HG03095 (cell line): Measurements from ENCODE around the gene KIAA1586.
"Not testable (repeated sequence)": the region's sequence is repeated elsewhere in the genome, so short reads cannot be mapped to it uniquely, and the experiment has no call there.

Experiments used
- ATAC-seq: cut with Tn5 transposase; IDR thresholded peaks from one replicate; pipeline ENCODE4 v1.9.1; 2021; ENCODE audit warnings: moderate library complexity; ENCODE audit not compliant: unreplicated experiment

KIAA1586 gene

GRCh38 chr6:57044568-57044967 lies 1.9 kb upstream of the KIAA1586 start:
- no peak for ATAC-seq

GRCh38 chr6:57047257-57047585 lies 728 bp downstream of the KIAA1586 start:
- ATAC-seq = peak; percentile 8

DNA sequence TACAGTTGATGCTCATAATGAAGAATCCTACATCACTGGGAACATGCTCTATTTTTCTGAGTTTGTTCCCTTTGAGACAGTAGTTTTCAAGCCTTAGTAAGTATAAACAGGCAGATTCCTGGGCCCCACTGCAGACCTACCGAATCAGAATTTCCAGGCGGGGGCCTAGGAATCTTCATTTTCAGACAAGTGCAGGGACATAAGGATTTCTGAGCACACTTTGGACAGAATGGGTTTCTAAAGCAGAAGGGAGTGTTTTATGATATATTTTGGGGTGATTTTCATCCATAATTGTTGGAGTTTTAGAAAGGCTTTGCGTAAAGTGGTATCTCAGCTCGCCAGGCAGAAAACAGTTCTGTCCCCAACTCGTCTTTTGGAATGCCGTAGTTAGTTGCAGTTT lies 1.4 kb downstream of the KIAA1586 start:
- not testable (repeated sequence) for ATAC-seq

DNA sequence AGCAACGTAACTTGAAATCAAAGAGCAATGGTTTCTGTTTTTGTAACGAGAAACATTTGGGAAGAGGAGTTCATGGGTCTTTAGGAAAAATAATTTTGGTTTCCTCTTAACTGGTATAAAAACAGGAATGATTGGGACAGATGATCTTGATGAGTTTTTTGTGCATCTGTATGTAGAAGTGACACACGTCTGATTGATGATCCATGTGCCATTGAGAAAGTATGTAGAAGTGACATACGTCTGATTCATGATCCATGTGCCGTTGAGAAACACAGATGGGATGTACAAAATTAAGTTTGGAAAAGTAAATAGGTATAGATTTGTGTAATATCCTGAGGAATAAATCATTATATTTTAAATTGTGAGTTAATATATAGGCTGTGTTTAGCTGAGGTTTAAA lies 2.1 kb downstream of the KIAA1586 start:
- ATAC-seq = no peak

GRCh38 chr6:57063847-57064246 lies 17.4 kb downstream of the KIAA1586 start:
- no peak for ATAC-seq

- no peak for ATAC-seq
These were observed 18.3 kb downstream of the KIAA1586 start for GRCh38 chr6:57064809-57065208.

DNA sequence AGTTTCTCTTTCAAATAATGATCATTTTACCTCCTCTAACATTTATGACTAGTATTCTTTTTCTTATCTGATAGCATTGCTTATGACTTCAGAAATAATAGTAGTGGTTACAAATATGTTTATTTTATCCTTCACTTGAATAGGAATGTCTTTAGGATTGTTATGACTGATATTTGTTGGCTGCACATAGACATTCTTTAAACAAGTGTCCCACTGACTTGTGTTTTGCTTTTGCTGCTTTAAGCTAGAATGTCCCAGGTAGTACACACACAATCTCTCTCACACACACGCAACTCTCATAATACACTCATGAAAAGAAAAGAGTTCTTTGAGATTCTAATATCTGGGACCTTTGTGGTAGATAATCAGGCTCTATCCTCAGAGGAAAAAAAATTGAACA lies 21.6 kb downstream of the KIAA1586 start:
- no peak for ATAC-seq

DNA sequence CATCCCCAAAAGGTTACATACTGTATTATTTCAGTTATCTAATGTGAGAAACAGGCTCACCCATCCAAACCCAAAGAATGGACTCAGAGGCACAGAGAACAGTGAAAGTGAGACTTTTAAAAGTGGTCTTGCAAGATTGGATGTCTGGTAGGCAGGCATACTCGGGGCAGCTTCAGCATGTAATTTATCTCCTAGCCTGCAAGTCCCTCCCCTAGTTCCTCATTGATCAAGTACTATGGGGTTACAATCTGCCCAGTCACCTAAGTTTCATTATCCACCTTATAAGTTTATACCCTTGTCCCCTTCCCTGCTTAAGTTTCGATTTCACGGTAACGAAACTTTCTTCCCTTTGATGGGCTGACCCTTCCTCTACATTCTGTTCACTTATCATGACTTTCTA lies 22.7 kb downstream of the KIAA1586 start:
- ATAC-seq = no peak

DNA sequence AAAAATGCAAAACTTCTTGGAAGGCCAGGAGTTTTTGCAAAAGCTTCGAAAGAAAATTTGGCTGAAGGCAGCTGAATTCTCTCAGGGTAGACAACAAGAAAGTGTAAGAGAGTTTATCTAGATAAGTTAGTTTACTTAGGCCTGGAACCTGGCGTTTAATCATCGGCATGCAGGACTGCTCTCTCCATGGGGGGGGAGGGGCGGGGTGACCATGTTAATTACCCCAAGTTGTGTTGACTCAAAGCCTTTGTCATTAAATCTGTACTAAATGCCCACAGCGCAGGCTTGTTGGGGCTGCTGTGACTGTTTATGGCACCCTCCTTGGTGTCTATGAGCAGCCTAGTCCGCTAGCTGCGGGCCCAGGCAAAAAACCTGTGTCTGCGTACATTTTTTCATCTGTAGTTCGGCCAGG lies 23.4 kb downstream of the KIAA1586 start:
- ATAC-seq = no peak

DNA sequence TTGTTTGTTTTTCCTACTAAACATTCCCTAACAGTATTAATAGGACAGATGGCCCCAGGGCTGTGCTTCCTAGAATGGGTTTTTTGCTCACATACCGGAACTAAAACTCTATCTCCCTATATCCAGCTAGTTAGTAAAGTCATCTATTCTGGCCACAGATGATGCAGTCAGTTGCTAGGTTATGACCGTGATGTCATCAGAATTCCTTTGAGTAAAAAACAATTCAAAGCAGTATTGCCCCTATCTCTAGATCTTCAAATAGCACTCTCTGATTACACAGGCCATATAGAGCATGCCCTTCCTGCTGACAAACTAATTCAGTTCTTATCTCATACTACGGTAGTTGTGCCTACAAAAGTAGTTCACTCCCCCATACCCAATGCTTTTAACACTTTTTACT lies 25.6 kb downstream of the KIAA1586 start:
- ATAC-seq = no peak

DNA sequence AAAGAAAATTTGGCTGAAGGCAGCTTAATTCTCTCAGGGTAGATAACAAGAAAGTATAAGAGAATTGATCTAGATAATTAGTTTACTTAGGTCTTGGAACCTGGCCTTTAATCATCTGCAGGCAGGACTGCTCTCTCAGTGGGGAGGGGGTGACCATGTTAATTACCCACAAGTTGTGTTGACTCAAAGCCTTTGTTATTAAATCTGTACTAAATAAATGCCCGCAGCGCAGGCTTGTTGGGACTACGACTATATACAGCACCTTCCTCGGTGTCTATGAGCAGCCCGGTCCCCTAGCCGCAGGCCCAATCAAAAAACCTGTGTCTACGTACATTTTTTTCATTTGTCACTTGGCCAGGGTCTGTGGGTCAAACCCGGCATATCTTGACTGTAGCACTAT lies 27.9 kb downstream of the KIAA1586 start:
- no peak for ATAC-seq

DNA sequence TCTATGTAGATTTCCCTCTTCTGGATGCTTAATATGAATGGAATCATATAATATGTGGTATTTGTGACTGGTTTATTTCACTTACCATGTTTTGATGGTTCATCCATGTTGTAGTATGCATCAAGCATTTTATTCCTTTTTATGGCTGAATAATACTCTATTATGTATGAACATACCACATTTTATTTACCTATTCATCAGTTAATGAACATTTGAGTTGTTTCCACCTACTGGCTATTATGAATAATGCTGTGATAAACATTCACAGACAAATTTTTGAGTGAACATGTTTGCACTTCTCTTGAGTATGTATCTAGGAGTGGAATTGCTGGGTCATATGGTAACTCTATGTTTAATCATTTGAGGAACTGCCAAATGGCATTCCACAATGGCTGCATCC lies 28.6 kb downstream of the KIAA1586 start:
- no peak for ATAC-seq

DNA sequence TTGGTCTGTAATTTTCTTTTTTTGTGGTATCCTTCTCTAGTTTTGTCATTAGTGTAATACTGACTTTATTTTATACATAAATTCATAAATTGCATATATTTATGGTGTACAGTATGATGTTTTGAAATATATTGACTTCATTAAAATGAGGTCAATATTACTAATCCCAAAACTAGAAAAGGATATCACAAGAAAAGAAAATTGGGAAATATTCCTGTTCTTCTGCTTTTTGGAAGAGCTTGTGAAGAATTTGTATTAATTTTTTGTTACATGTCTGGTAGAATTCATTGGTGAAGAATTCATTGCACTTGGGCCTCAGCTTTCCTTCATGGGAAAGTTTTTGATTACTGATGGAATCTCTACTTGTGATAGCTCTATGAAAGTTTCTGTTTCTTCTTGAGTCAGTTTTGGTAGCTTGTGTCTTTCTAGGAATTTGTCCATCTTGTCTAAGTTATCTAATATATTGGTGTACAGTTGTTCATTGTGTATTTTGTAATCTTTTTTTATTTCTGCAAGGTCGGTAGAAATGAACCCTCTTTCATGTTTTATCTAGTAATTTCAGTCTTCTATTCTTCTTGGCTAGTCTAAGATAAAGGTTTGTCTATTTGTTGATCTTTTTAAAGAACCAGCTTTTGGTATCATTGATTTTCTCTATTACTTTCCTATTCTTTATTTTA lies 32.2 kb downstream of the KIAA1586 start:
- no peak for ATAC-seq

DNA sequence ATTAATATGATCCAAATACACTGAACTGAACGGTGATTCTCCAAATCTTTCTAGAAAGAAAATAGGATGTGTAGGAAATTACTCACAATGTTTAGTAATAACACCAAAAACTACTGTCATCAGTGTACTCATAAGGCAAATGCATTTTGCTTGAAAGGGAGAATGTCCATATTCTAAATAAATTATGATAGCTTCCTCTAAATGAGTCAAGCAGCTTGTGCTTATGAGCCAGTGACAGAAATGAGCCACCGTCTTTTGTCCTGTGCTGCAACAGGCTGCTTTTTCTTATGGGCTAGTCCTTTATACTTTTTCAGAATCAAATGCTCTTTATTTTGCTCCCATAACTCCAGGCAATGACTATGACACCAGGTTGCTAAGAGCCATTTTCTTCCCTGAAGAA lies 39.0 kb downstream of the KIAA1586 start:
- no peak for ATAC-seq

DNA sequence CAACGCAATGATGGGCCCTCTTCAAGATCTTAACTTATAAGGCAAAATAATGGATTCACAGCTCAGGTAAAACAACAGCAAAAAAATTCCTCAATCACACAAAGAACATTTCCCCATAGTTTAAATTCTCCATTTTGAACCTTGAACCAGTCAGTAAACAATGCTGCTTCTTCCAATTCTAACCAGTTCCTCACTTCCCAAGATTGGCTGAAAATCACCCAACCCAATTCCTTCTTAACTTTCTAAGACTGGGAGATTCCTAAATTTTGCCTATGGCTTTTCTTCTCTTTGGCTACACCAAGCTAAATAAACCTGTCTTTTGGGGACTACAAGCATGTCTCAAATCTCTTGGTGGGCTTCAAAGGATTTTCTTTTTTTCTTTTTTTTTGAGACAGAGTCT lies 40.4 kb downstream of the KIAA1586 start:
- no peak for ATAC-seq

DNA sequence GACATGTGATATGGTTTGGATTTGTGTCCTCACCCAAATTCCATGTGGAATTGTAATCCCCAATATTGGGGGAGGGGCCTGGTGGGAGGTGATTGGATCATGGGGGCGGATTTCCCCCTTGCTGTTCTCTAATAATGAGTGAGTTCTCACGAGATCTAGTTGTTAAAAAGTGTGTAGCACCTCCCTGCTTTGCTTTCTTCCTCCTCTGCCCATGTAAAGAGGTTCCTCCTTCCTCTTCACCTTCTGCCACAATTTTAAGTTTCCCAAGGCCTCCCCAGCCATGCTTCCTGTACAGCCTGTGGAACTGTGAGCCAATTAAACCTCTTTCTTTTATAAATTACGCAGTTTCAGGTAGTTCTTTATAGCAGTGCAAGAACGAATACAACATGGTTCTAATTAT lies 41.4 kb downstream of the KIAA1586 start:
- ATAC-seq = no peak

DNA sequence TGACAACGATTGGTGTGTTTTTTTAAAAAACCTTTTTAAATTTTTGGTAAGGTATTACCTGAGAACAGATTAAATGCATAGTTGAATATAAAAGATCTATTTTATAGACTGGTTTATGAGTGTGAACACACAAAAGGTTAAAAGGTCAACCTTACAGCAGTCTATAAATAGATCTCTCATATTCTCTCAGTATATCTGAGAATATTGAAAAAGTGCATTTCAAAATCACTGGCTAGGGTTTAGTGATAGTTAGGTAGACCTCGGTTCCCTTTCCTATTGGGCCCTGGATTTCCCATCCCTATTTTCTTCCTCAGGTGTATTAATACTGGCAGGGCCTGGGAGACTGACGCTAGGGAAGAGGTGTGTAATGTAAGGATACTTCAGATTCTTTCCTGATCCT lies 42.8 kb downstream of the KIAA1586 start:
- no peak for ATAC-seq

DNA sequence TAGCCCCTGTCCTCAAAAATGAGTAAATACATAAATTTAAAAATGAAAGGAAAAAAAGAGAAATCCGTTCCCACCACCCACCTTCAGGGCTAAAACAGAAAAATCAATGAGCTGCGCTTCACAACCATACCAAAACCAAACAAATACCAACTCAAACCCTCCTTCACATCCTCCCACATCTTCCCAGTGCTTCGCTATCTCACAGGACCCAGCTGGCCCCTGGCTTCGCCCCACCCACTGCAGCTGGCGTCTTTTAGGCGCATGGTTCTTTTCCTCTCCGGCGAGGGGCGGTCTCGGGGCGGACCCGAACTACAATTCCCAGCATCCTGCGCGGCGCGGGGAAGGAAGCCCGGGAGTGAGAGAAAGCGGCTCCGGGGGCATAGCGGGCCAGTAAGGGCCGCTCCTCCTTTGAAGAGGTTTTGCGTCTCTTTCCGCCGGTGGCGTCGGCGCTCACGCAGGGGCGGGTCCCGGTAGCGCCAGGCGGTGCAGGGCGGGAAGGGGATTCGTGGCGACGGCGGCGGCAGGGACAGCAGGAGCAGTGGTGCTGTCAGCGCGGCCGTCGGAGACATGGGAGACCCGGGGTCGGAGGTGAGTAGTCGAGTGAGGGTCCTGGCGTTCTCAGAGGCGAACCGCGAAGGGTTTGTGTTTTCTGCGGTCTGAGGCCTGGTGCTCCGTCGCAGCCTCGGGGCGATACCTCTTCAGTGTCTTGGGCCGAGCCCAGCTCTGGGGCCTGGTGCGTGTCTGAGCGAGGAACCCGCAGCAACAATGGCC lies 43.4 kb downstream of the KIAA1586 start, which contains the start of gene ZNF451:
TSS of gene ZNF451 (plus strand) at position 502 of the 771 bp plus-strand sequence. CDS start at position 568, 66 bp downstream.
- ATAC-seq = peak; percentile 92

- ATAC-seq = peak; percentile 12
These were observed 44.1 kb downstream of the KIAA1586 start for GRCh38 chr6:57090458-57091067.

DNA sequence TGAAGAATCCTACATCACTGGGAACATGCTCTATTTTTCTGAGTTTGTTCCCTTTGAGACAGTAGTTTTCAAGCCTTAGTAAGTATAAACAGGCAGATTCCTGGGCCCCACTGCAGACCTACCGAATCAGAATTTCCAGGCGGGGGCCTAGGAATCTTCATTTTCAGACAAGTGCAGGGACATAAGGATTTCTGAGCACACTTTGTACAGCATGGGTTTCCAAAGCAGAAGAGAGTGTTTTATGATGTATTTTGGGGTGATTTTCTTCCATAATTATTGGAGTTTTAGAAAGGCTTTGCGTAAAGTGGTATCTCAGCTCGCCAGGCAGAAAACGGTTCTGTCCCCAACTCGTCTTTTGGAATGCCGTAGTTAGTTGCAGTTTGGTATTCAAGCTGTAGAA lies 44.9 kb downstream of the KIAA1586 start:
- ATAC-seq = not testable (repeated sequence)

DNA sequence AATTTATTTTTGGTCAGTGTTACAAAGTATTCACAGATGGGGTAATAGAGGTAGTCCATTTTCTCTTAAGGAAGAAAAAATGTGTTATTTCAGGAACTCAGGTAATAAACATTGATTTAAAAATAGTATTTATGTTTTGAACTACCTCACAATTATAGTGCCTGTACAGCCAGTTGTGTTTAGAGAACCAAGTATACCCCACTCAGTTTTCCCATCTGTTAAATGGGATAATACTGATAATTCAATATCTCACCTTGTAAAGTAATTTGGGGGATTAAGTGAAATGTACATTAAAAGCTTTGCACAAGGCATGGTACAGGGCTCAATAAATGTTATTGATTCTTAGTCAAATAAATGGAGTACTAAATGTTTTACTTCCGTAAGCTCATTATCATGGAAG lies 48.2 kb downstream of the KIAA1586 start:
- no peak for ATAC-seq

- ATAC-seq = no peak
These were observed 51.1 kb downstream of the KIAA1586 start for GRCh38 chr6:57097596-57097995.
